MG63 (cell line): ENCODE data around the gene C6orf89. TPM values are rescaled to one million over a fixed set of nuclear protein-coding genes. Genes with fewer than 3 reads are reported as not detected.

ENCODE experiments used
- DNase-seq: peaks from one replicate; pipeline ENCODE4 v3.0.0-alpha.2; 2020
- H3K27me3 ChIP-seq: fragments of 250-450 bp; sonication (Bioruptor Pico); 2 replicates; pipeline ENCODE4 v1.5.1; 2020; ENCODE audit warnings: mild to moderate bottlenecking, moderate library complexity
- H3K36me3 ChIP-seq: fragments of 250-450 bp; sonication (Bioruptor Pico); 2 replicates; pipeline ENCODE4 v1.5.1; 2020; ENCODE audit warnings: mild to moderate bottlenecking, moderate library complexity
- H3K4me3 ChIP-seq: fragments of 250-450 bp; sonication (Bioruptor Pico); 2 replicates; pipeline ENCODE4 v1.5.1; 2020; ENCODE audit warnings: mild to moderate bottlenecking, moderate library complexity
- H3K9me3 ChIP-seq: fragments of 250-450 bp; sonication (Bioruptor Pico); 2 replicates; pipeline ENCODE4 v1.5.1; 2020; ENCODE audit warnings: mild to moderate bottlenecking, moderate library complexity
- total RNA-seq: library from RNA; depleted of rRNA; stranded (reverse); fragments of >200 nt; shearing (Covaris generic); gene quantifications from 2 replicates; pipeline ENCODE4 v1.2.3, GENCODE V29; 2014; ENCODE audit warnings: low replicate concordance

Gene C6orf89
- total RNA-seq, 1 experiment from 2014 or later, result 32.0 TPM

DNA sequence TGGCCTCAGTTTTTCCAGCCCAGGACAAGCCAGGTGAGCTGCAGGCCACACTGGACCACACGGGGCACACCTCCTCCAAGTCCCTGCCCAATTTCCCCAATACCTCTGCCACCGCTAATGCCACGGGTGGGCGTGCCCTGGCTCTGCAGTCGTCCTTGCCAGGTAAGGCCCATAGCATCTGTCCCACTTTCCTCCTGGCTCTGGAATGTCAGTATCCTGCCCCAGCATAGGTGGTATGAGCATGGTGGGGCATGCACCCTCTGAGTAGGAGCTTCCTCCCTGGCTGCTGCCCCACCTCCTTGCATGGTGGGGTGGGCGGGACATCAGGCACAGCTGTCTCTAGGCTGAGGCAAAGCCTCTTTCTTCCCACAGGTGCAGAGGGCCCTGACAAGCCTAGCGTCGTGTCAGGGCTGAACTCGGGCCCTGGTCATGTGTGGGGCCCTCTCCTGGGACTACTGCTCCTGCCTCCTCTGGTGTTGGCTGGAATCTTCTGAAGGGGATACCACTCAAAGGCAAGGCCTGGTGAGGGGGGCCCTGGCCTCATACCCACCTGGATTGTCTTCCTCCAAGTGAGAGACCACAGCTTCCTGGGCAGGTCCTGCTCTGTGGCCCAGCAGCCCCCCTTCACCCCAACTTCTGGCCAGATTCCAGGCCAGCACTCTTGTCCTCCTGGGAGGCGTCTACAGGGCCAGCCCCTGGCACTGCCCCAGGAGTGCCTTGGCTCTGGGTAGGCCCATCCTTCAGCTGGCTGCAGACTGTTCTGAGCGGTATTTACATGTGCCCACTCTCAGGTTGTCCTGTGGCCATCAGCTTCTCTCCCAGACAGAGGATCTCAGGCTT, 77.9 kb downstream of the C6orf89 start:
- H3K9me3 ChIP-seq, result no peaks in the 10 kb centered on the region
- no peaks in the 10 kb centered on the region for H3K27me3 ChIP-seq
- DNase-seq, result no peak
- H3K4me3 ChIP-seq, result no peak overlapping the region
- H3K36me3 ChIP-seq, result peaks cover 12% of the 10 kb centered on the region

DNA sequence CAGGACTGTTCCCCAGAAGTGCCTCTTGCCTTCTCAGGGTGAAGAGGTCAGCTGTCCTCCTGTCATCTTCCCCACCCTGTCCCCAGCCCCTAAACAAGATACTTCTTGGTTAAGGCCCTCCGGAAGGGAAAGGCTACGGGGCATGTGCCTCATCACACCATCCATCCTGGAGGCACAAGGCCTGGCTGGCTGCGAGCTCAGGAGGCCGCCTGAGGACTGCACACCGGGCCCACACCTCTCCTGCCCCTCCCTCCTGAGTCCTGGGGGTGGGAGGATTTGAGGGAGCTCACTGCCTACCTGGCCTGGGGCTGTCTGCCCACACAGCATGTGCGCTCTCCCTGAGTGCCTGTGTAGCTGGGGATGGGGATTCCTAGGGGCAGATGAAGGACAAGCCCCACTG, 78.6 kb downstream of the C6orf89 start:
- H3K9me3 ChIP-seq, result no peaks in the 10 kb centered on the region
- H3K36me3 ChIP-seq, result peaks cover 19% of the 10 kb centered on the region
- no peaks in the 10 kb centered on the region for H3K27me3 ChIP-seq
- H3K4me3 ChIP-seq, result no peak overlapping the region
- DNase-seq, result no peak

DNA sequence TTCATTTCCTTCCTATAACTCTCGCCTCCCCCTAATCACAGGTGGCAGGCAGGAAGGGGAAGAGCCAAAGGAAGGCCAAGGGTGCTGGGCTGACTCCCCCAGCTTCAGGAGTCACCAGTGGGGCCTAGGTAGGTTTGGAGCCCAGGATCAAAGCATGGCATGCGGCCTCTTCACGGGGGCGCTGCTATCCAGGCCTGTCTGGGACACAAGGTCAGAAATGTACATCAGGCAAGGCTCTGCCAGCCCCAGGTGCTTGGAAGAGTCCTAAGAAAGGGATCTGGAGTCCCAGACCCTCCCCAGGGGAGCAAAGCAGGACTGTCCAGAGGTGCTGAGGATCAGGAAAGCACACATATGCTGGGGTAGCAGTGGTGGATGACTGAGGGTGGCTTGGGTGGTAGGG, 79.2 kb downstream of the C6orf89 start:
- Histone ChIP-seq H3K36me3 (peaks cover 24% of the 10 kb centered on the region), H3K9me3 (no peaks in the 10 kb centered on the region), H3K4me3 (no peak overlapping the region), H3K27me3 (no peaks in the 10 kb centered on the region)
- DNase-seq, result no peak

DNA sequence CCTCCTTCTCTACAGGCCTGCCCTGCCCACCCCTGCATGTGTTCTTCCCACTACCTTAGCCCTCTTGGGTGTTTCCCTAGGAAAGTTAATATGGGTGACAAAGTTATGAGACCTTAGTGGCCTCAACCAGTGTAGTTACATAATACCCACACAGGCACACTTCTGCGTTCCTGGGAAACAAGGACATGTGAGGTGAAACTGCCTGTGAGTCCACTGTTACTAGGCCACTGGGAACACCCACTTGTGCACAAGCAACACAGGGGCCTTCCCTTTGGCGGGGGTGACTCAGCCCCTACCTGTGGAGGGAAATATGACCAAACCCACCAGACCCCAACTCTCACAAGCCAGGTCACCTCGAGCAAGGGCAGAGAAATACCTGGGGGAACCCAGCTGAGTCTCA, 81.5 kb downstream of the C6orf89 start:
- H3K36me3 ChIP-seq, result peaks cover 46% of the 10 kb centered on the region
- H3K4me3 ChIP-seq, result no peak overlapping the region
- no peaks in the 10 kb centered on the region for H3K9me3 ChIP-seq
- H3K27me3 ChIP-seq, result no peaks in the 10 kb centered on the region
- DNase-seq, result no peak

DNA sequence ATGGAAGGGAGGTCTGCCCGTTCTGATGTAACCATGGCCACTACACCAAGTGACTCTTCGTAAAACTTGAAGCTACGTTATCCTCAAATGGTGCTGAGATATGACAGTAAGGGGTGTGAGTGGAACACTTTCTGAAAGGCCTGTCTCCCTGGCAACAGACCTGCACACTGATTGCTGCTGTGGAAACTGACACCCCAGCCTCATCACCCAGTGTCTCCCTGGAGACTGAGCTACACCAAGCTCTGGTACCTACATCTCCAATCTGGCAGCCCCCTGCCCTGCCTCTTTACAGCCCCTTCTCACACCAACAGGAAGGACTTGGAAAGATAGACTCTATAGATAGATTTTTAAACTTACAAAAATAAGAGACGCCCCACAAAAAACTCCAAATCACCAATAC, 82.0 kb downstream of the C6orf89 start:
- Histone ChIP-seq H3K9me3 (no peaks in the 10 kb centered on the region), H3K4me3 (no peak overlapping the region), H3K27me3 (no peaks in the 10 kb centered on the region), H3K36me3 (peaks cover 51% of the 10 kb centered on the region)
- DNase-seq, result no peak

DNA sequence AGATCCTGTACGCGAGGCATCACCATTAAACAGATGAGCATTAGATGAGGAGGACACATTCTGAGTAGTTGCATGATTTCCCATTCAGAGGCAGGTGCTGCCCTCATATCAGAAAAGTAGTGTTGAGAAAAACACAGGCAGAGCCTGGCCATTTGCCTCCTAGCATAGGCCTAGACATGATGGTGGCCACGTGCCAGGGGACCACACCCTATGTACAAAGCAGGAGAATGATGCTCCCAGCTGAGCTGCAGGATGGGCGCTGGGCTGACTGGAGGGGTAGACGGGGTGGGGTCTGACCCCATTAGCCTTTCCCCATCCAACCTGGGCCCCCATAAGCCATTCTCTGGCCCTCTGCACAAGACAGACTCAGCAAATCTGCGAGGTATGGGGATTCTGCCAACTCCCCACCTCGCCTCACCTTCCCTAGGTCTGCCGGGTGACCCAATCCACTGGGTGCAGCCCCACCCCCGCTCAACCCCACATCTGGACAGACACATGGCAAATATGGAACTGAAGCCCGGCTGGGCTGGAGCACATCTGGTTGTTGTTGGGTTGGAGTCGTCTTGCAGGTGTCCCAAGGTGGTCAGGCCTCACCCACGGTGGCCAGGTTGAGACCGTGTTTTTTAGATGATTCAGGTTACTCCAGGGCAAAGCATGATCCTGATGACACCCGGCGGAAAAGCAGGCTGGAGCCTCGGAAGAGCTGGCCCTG, 82.7 kb downstream of the C6orf89 start:
- no peaks in the 10 kb centered on the region for H3K9me3 ChIP-seq
- H3K27me3 ChIP-seq, result no peaks in the 10 kb centered on the region
- H3K36me3 ChIP-seq, result peaks cover 56% of the 10 kb centered on the region
- DNase-seq, result no peak
- no peak overlapping the region for H3K4me3 ChIP-seq

DNA sequence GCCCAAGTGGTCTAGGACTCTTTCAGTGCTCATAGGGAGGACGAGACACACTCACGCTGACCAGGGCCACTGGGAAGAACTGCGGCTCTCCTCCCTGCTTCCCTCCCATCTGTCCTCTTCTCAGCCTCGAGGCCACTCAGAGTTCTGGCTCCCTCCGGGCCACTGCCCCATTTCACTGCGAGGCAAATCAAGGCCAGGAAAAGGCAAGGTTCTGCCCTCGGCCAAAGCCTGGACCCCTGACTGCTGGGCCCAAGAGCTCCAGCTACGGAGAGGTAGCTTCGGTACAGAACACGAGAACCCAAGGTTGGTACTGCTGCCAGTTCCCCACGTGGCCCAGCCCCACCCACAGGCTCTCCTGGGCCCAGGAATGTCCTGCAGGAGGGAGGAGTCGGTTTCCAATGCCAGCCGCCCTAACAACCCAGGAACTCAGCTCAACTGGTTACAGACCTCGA, 83.5 kb downstream of the C6orf89 start:
- DNase-seq, result no peak
- H3K4me3 ChIP-seq, result no peak overlapping the region
- no peaks in the 10 kb centered on the region for H3K9me3 ChIP-seq
- H3K36me3 ChIP-seq, result peaks cover 62% of the 10 kb centered on the region
- H3K27me3 ChIP-seq, result no peaks in the 10 kb centered on the region

DNA sequence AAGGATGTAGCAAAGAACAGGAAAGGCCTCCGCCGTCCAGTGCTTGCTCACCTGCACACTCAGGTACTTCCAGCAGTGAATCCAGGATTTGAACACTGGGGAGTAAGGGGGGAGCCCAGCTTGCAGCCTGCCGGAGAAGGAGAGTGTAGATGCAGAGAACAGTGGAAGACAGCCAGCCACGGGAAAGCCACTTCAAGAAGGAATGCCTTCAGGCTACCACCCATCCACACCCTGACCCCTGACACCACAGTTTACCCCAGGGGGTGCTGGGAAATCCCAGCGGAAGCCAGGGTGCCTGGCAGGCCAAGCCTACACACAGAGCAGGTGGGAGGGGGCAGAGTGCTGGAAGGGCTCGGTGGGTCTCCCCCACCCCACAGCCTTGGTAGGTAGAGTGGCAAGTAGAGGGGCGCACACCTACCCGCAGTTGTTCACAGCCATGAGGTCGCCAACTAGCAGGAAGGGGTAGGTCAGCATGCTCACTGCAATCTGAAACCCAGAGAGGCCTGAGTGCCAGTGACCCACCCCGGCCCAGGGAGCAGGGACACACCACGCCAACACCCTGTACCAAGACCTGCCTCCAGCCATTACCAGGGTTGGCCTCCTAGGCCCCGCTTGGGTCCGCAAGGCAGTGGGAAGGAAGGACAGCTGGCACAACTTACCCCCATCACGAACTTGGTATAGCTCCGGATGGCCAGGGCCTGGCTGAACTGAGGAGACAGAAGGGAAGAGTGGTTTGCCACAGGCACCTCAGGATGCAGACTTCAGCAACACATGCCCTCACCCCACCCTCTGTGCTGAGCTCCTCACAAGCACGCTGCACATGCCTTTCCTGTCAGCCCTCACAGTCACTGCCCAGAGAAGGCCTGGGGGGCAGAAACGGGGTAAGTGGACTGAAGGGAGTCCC, 84.5 kb downstream of the C6orf89 start:
- Histone ChIP-seq H3K36me3 (peaks cover 71% of the 10 kb centered on the region), H3K4me3 (no peak overlapping the region)

DNA sequence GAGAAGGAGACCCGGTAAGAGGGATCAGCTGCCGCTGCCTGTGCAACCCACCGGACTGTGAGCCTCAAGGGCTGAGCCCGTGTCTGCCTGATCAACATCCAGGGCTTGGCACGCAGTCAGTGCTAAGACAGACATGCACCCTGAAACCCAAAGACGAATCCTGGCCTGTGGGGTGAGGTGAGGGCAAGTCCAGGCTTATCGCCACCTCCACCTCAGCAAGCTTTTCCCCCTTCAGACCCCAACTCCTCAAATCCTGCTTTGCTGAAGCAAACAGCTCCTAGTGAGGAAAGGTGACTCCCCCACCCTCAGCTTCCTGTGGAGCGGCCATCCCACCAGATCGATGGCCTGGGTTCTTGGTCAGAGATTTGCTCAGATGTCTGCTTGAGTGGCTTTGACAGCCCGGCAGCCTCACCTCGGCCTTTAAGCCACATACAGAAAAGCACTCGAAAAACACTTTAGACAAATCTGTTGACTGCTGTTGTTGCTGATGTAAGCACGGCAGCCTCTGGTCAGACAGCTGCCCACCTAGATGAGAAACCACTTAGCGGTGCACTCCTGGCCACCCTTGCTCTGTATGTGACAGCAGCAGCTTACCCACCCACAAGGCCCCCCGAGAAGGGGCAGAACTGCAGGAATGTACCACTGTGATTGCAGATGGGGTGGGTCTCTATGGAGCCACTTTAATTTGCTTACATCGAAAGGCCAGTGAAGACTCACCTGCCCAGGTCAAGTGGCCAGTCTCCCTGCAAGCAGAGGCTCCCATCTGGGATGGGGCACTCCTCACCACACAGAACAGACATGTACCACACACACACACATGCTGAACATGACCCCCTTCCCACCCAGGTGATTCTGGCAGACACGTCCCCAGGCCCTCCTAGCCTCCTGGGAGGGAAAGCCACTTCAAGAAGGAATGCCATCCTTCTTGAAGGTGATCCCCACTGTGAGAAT, 85.4 kb downstream of the C6orf89 start:
- DNase-seq, result no peak
- no peaks in the 10 kb centered on the region for H3K9me3 ChIP-seq
- peaks cover 81% of the 10 kb centered on the region for H3K36me3 ChIP-seq
- no peaks in the 10 kb centered on the region for H3K27me3 ChIP-seq
- no peak overlapping the region for H3K4me3 ChIP-seq

More for the DNA sequence above, 84.5 kb downstream of the C6orf89 start:
- DNase-seq, result no peak
- no peaks in the 10 kb centered on the region for H3K9me3 ChIP-seq
- no peaks in the 10 kb centered on the region for H3K27me3 ChIP-seq

DNA sequence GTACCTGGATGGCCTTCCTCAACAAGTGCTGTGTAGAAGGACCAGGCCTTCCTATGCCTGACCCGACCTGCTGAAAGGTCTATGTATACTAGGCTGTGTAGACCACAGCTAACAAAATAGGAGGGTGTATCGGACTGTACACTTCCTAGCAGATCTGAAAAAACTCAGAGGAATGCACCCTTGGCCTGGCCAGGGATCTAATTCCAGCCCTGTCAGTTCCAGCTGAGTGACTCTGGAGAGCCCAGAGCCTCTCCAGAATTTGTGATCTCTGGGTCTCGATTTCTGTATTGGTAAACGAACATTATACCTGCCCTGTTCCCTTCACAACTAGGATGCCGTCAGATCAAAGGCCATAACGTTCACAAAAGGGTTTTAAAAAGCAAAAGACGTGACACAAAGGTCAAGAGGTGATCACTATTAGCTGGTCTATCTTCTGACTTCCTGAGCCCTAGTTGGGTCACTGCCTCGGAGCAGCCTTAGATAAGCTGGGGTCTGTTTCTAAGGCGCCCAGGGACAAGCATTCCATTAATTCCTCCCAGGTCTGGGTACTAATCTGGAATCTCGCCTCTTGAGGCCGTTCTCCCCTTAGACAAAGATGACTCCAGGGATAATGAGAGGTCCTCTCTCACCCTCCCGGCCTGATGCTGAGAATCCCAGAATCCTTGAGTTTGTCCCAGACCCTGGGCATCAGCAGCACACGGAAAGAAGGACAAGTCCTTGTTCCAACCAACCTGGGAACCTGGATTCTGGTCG, 86.3 kb downstream of the C6orf89 start:
- no peak for DNase-seq
- Histone ChIP-seq H3K27me3 (no peaks in the 10 kb centered on the region), H3K36me3 (peaks cover 90% of the 10 kb centered on the region), H3K4me3 (no peak overlapping the region), H3K9me3 (no peaks in the 10 kb centered on the region)

DNA sequence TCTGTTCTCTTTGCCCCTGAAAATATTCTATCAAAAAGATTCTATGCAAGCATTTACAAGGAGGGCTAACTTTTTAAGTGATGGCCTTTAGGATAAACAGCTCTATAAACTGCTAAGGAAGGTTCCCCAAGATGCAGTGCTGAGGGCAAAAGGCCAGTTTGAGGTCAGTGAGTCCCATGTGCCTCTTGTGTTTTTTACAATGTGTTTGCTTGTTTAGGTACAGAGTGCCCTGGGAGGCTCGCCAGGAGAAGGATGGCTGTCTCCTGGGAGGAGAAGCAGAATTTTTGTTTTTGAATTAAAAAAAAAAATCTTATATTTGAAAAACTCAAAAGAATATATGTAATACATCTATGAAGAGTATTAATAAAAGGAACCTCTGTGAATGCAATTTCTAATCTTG, 87.4 kb downstream of the C6orf89 start:
- Histone ChIP-seq H3K4me3 (no peak overlapping the region), H3K9me3 (no peaks in the 10 kb centered on the region), H3K36me3 (peaks cover 94% of the 10 kb centered on the region), H3K27me3 (no peaks in the 10 kb centered on the region)
- no peak for DNase-seq

DNA sequence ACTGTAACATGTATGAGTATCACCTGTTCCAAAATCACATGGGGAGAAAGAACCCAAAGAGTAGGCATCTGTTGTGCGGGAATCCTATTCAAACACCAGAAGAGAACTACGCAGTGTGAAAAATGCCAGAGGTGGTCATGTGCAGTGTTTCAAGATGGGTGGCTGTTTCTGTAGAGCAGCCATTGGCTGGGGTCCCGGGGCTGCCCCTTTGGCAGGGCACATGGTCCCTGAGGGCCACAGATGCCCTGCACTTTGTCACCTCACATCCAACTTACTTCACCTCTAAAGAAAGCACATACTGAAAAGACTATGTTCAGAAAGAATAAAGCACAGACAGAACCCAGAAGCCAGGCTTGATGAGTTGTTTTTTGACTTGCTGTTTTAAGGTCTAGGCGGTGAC, 87.9 kb downstream of the C6orf89 start:
- Histone ChIP-seq H3K36me3 (peaks cover 93% of the 10 kb centered on the region), H3K27me3 (no peaks in the 10 kb centered on the region), H3K4me3 (no peak overlapping the region), H3K9me3 (no peaks in the 10 kb centered on the region)
- DNase-seq, result no peak

DNA sequence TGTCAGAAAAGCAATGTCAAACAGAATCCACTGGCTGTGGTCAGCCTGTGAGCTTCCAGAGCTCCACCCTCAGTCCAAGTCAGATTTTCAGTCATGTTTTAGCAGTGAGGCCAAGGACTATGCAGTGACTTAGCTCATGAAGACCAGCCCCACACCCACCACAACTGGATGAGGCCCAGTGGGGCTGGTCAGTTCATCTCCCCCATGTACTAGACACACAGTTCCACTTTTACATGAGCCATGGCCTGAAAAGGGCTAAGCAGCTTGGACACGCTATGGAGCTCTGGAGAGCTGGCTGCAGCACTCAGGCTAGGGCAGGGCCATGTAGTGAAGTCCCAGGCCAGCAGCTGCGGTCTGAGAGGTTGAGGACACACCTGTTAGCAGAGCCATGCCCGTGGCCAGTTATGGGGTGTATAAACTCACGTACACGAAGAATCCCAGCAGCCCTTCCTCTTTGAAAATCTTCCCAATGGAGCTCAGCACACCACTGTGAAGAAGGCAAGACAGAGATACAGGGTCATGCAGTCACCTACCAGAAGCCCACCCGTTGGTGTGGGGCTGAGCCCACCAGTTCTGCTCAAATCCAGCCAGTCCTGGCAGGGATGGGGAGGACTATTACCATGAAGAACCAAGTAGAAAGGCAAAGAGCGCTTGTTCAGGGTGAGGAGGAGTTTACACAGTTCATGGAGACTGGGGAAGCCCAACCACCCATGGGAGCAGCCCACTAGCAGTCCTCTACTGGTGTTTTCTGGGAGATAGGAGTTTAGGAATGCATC, 89.7 kb downstream of the C6orf89 start:
- no peak for DNase-seq

DNA sequence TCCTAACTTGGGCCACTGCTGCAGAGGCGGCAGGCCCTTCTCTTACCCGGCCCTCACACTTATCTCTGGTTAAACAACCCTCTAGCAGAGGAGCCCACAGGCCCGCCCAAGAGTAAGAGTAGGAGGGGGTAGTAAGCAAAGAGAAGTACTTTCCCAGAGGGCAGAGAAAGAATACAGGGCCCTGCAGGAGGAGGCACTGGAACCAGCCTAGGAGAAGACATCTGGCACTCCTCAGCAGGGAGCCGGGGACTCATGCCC, 90.2 kb downstream of the C6orf89 start:
- Histone ChIP-seq H3K27me3 (no peaks in the 10 kb centered on the region), H3K9me3 (no peaks in the 10 kb centered on the region), H3K4me3 (no peak overlapping the region), H3K36me3 (peaks cover 91% of the 10 kb centered on the region)
- DNase-seq, result no peak

More for the DNA sequence above, 89.7 kb downstream of the C6orf89 start:
- H3K36me3 ChIP-seq, result peaks cover 90% of the 10 kb centered on the region
- H3K27me3 ChIP-seq, result no peaks in the 10 kb centered on the region
- no peak overlapping the region for H3K4me3 ChIP-seq
- H3K9me3 ChIP-seq, result no peaks in the 10 kb centered on the region

DNA sequence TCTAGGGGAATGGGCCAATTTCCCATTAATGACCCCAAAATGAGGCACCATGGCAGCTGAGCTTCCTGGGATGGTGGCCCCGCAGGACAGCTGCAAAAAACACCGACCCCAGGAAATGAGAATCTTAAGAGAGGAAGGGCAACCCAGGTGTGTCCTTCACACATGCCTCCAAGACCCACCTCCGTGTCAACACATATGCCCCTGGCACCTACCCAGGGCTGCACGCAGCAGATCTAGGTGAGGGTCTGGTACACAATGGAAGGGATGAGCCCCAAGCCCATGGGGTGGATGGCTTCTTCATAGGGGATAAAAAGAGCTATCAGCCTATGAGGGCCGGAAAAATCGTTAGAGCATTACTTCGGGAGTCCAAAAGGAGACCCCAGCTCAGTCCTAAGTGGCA, 90.8 kb downstream of the C6orf89 start:
- DNase-seq, result no peak
- peaks cover 89% of the 10 kb centered on the region for H3K36me3 ChIP-seq
- H3K27me3 ChIP-seq, result no peaks in the 10 kb centered on the region
- no peak overlapping the region for H3K4me3 ChIP-seq
- no peaks in the 10 kb centered on the region for H3K9me3 ChIP-seq
